Measurements from ENCODE around the gene CMTM6.

DNA sequence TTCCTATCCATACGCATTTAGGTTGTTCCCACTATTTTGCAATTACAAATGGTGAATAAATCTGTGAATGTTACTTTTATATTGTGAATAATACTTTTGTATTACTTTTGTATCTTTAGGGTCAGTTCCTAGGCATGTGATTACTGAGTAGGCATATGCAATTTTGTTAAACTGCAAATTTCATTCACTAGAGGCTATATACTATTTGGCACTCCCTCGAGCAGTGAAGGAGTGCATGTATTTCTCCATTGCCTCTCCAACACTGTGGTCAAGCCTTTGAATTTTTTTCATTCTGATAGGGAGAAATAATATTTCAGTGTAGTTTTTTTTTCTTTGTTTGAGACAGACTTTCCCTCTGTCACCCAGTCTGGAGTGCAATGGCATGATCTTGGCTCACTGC, 8.4 kb upstream of the CMTM6 start:
- TF ChIP-seq, protein P1, sequence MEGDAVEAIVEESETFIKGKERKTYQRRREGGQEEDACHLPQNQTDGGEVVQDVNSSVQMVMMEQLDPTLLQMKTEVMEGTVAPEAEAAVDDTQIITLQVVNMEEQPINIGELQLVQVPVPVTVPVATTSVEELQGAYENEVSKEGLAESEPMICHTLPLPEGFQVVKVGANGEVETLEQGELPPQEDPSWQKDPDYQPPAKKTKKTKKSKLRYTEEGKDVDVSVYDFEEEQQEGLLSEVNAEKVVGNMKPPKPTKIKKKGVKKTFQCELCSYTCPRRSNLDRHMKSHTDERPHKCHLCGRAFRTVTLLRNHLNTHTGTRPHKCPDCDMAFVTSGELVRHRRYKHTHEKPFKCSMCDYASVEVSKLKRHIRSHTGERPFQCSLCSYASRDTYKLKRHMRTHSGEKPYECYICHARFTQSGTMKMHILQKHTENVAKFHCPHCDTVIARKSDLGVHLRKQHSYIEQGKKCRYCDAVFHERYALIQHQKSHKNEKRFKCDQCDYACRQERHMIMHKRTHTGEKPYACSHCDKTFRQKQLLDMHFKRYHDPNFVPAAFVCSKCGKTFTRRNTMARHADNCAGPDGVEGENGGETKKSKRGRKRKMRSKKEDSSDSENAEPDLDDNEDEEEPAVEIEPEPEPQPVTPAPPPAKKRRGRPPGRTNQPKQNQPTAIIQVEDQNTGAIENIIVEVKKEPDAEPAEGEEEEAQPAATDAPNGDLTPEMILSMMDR (IDR thresholded peaks at IDR 0.05), result no peak
- TF ChIP-seq, protein P2, sequence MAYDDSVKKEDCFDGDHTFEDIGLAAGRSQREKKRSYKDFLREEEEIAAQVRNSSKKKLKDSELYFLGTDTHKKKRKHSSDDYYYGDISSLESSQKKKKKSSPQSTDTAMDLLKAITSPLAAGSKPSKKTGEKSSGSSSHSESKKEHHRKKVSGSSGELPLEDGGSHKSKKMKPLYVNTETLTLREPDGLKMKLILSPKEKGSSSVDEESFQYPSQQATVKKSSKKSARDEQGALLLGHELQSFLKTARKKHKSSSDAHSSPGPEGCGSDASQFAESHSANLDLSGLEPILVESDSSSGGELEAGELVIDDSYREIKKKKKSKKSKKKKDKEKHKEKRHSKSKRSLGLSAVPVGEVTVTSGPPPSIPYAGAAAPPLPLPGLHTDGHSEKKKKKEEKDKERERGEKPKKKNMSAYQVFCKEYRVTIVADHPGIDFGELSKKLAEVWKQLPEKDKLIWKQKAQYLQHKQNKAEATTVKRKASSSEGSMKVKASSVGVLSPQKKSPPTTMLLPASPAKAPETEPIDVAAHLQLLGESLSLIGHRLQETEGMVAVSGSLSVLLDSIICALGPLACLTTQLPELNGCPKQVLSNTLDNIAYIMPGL (CRISPR knock-in tag; IDR thresholded peaks at IDR 0.05; ENCODE audit: borderline replicate concordance), result no peak
- TF ChIP-seq POLR2A (IDR thresholded peaks at IDR 0.05; ENCODE audit: low read length) (no peak), HDAC2 (IDR thresholded peaks at IDR 0.05) (no peak), MAZ (IDR thresholded peaks at IDR 0.05; ENCODE audit: borderline replicate concordance, low read depth, low read length) (no peak), BHLHE40 (IDR thresholded peaks at IDR 0.05; ENCODE audit: low read depth, low read length) (no peak), CEBPB (IDR thresholded peaks at IDR 0.05) (no peak), PHF8 (IDR thresholded peaks at IDR 0.05; ENCODE audit: borderline replicate concordance, low read depth) (no peak), MAFK (IDR thresholded peaks at IDR 0.05; ENCODE audit: partially characterized antibody) (no peak), CHD2 (IDR thresholded peaks at IDR 0.05; ENCODE audit: low read length, partially characterized antibody) (no peak)
- TF ChIP-seq, protein P3, sequence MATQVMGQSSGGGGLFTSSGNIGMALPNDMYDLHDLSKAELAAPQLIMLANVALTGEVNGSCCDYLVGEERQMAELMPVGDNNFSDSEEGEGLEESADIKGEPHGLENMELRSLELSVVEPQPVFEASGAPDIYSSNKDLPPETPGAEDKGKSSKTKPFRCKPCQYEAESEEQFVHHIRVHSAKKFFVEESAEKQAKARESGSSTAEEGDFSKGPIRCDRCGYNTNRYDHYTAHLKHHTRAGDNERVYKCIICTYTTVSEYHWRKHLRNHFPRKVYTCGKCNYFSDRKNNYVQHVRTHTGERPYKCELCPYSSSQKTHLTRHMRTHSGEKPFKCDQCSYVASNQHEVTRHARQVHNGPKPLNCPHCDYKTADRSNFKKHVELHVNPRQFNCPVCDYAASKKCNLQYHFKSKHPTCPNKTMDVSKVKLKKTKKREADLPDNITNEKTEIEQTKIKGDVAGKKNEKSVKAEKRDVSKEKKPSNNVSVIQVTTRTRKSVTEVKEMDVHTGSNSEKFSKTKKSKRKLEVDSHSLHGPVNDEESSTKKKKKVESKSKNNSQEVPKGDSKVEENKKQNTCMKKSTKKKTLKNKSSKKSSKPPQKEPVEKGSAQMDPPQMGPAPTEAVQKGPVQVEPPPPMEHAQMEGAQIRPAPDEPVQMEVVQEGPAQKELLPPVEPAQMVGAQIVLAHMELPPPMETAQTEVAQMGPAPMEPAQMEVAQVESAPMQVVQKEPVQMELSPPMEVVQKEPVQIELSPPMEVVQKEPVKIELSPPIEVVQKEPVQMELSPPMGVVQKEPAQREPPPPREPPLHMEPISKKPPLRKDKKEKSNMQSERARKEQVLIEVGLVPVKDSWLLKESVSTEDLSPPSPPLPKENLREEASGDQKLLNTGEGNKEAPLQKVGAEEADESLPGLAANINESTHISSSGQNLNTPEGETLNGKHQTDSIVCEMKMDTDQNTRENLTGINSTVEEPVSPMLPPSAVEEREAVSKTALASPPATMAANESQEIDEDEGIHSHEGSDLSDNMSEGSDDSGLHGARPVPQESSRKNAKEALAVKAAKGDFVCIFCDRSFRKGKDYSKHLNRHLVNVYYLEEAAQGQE (IDR thresholded peaks at IDR 0.05), result no peak
